Limb (tissue), 2 donors: Measurements from ENCODE around the gene KLF4.

Experiments used
- DNase-seq, 2 donors: peaks; one replicate each; pipeline ENCODE4 v3.0.0-alpha.2; 2016; ENCODE audit errors: extremely low spot score in 2 of 2

KLF4 gene

DNA sequence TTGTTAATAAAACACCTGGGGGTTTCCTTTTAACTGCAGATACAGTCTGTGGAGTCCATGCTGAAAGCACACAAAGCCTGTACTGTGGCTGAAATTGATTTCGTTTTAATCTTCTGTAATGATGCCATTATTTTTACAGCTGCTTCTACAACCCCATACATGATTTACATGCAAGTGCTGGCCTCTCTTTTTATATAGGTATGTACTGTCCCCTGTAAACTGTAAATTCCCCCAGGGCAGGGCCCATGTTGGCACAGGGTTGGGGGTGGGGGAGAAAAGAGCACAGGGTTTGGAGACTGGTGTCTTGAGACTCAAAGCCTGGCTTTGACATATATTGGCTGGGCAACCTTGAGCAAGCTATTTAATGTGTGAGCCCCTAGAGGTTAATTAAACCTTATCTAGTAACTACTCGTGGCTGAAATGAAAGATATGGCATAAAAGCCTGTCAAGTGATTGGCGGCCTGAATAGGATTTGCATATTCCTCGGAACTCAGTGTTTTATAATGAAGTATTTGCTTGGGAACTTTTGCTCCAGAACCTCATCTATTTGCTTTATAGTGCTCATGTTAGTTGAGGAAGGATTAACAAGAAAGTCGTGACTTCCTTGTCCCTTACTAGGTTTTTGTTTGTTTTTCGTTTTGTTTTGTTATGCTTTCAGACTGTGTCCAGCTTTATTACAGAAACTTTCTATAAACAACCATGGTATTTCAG, 34.0 kb downstream of the KLF4 start:
- no peak for DNase-seq

DNA sequence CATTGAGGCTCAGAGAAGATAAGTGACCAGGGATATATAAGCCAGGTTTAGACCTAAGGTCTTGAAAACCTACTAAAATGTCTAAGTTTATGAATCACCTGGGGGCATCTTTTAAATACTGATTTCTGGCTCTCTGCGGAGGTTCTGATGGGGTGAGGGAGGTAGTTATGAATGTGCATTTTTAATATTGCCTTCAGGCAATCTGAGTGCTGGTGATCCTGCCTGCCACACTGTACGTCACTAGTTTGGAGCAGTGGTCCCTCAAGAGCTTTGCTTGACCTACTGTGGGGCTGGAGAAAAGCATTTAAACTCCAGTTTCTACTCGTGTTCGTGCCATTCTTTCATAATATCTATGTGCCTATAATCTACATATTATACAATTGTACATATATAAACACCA, 36.1 kb downstream of the KLF4 start:
- no peak for DNase-seq

DNA sequence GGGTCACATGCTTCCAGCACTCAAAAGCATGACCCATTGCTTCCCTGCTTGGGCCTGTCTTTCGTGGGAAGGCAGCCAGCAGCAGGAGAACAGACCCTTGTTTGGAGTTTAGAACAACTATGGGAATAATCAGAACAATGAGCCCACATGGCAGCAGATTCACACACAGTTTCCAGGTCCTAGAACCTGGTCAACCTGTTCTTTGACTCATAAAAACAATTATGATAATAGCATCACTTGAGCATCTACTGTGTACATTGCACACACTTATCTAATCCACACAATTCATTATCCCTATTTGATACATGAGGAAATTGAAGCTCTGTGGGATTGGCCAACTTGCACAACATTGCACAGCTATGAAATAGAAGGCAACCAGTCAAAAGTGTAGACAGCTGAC, 41.7 kb downstream of the KLF4 start:
- no peak for DNase-seq

DNA sequence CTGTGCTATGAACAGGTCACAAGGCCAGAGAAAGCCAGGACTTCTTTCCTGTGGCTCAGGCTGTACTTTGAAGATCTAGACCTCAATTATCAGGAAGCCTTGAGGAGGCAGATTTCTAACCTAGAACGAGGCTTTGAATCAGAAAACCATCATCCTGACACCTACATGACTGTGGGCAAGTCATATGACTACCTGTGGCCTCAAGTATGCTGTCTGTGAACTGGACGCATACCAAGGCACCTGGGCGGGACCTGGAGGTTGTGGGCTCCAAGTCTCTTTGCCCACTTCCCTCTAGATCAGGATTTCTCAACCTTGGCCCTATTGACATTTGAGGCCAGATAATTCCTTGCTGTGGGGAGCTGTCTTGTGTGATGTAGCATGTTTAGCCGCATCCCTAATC, 42.5 kb downstream of the KLF4 start:
- no peak for DNase-seq

DNA sequence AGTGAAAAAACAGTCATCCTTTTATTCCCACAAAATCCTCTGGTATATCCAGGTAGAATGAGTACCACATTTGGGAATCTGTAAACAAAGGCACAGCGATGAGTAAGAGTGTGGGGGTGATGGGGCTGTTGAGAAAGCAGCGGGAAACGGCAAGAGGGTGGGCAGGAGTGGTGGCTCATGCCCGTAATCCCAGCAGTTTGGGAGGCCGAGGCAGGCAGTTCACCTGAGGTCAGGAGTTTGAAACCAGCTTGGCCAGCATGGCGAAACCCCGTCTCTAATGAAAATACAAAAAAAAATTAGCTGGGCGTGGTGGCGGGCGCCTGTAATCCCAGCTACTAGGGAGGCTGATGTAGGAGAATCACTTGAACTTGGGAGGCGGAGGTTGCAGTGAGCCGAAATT, 43.1 kb downstream of the KLF4 start:
- no peak for DNase-seq

DNA sequence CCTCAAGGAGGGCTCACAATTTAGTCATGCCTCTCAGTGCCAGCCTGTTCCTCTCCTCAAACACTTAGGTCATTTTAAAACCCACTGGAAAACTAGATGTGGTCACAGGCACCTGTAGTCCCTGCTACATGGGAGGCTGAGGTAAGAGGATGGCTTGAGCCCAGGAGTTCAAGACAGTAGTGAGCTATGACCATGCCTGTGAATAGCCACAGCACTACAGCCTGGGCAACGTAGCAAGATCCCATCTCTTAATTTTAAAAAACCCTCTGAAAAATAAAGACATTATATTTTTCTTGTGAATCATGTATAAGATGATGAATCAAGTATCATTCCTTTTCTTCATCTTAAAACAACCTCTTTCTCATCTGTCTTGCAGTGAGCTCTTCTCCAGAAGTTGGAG, 45.8 kb downstream of the KLF4 start:
- DNase-seq: no peak

DNA sequence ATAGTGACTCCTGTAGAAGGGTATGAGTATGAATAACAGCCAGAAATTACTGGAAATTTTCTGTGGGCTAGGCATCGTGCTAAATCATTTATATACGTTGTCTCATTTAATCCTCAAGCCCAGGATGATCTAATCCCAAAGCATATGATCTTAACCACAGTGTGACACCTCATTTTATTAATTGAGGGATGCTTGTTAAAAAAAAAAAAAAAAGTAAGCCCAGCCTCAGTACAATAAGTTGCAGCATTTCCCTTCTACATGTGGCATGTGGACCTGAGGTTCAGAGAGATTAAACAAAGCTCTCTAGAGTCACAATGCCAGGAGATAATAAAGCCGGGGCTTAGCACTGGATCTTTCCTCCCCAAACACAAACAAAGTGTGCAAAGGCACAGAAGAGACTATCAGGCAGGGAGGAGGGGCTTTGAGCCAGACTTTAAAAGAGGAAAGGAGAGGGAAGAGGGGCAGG, 49.5 kb downstream of the KLF4 start:
- no peak for DNase-seq

DNA sequence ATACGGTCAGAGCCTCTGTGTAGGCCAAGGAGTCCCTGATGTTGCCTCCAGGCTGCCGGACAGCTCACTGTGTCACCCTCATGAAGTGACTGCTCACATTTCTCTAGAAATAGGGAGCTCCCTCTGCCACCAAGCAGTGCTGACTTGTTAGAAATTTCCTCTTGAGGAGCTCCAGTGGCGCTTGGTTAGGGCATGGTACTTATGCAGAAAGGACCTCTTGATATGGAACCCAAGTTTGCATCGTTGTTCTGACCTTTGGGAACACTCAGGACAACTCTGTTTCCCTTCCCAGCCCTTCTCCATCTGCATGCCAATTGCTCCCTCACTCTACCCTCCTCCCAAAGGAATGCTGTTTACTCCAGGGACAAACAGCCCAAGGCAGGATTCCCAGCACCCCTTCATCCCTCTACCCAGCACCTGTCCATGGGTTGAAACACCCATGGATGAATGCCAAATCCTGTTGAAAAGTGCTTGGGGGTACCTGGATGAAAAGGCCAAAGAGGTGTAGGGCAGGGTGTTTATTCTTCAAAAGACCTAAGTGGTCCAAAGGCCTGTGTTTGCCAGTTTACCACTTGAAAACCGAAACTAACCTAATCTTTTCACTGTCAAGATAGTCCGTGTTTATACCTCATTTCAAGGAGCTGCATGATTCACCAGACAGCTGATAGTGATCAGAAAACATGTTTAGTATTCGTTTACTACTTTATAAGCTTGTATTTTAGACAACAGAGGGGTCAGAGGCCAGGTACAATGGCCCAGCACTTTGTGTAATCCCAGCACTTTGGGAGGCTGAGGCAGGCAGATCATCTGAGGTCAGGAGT, 51.1 kb downstream of the KLF4 start:
- DNase-seq: no peak

DNA sequence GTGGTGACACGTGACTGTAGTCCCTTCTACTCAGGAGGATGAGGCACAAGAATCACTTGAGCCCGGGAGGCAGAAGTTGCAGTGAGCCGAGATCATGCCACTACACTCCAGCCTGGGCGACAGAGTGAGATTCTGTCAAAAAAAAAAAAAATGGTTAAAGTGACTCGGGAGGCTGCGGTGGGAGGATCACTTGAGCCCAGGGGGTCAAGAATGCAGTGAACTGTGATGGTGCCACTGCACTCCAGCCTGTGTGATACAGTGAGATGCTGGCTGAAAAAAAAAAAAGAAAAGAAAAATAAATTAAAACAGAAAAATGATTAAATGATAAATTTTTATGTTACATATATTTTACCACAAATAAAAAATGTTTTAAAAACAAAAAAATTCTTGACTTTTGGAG, 51.9 kb downstream of the KLF4 start:
- no peak for DNase-seq

DNA sequence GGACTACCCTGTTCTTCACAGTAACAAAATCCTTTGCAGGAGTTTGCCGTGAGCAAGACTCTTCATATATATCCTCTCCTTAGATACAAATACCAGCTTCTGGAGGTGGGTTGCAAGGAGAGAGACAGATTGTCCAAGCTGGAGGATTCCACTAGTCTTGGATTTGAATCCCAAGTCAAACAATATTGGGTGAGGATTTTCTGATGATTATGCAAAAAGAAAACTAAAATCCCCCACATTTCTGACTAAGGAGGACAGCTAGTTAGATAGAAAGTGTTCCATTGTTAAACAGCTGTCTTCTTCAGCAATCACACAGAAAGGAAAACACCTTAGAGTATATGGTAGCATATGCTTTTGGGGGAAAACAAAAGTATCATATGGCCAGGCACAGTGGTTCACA, 54.2 kb downstream of the KLF4 start:
- no peak for DNase-seq
